Brain microvascular endothelial cell (primary cell): ENCODE measurements around the gene MZB1.
A peak's percentile ranks its signal among the peaks of the same experiment; 100 is the strongest.

Experiments
- DNase-seq: peaks from one replicate; pipeline ENCODE4 v3.0.0-alpha.2; 2020
- H3K27ac ChIP-seq: fragments of 250-450 bp; sonication (Bioruptor Pico); 2 replicates; pipeline ENCODE4 v1.5.1; 2020; ENCODE audit warnings: mild to moderate bottlenecking, moderate library complexity
- H3K27me3 ChIP-seq: fragments of 250-450 bp; sonication (Bioruptor Pico); replicated peaks from 2 replicates; pipeline ENCODE4 v1.5.1; 2020; ENCODE audit warnings: mild to moderate bottlenecking
- H3K36me3 ChIP-seq: fragments of 250-450 bp; sonication (Bioruptor Pico); replicated peaks from 2 replicates; pipeline ENCODE4 v1.5.1; 2020; ENCODE audit warnings: mild to moderate bottlenecking
- H3K4me3 ChIP-seq: 2 replicates; pipeline ENCODE4 v1.5.1; 2011; ENCODE audit warnings: low read depth, mild to moderate bottlenecking, control low read depth, low read length, moderate library complexity
- CTCF ChIP-seq: IDR thresholded peaks from 2 replicates; pipeline ENCODE4 v1.5.1; 2011; ENCODE audit warnings: low read depth, mild to moderate bottlenecking, moderate library complexity, low read length, control low read depth, inconsistent platforms; ENCODE audit errors: missing control alignments
- in situ Hi-C: cut with HindIII; loops from 2 replicates; pipeline ENCODE4 v1.10.0; 2017; ENCODE audit warnings: low sequenced_read_pairs, low pct_ligation_motif_present

MZB1 gene

GRCh38 chr5:139396691-139397090, 7.0 kb upstream of the MZB1 start:
- TF ChIP-seq CTCF: no peak
- Histone ChIP-seq H3K36me3 (no peaks in the 10 kb centered on the region), H3K27ac (no peak overlapping the region), H3K4me3 (no peak overlapping the region), H3K27me3 (peaks cover 4% of the 10 kb centered on the region)
- in situ Hi-C loops: no loop called here
- no peak for DNase-seq

GRCh38 chr5:139395844-139396640, 6.3 kb upstream of the MZB1 start:
- in situ Hi-C loops: no loop called here
- DNase-seq: no peak
- Histone ChIP-seq H3K27me3 (peaks cover 4% of the 10 kb centered on the region), H3K27ac (no peak overlapping the region), H3K36me3 (no peaks in the 10 kb centered on the region), H3K4me3 (no peak overlapping the region)
- TF ChIP-seq CTCF: no peak

GRCh38 chr5:139394654-139395566, 5.2 kb upstream of the MZB1 start, which contains the start of gene PROB1:
Gene PROB1, minus strand, starts transcription at chr5:139395104. Its CDS starts 23 bp downstream, at chr5:139395081.
- peaks cover 4% of the 10 kb centered on the region for H3K27me3 ChIP-seq
- H3K4me3 ChIP-seq: peak within 1 kb of the TSS; percentile 49
- no peaks in the 10 kb centered on the region for H3K36me3 ChIP-seq
- TF ChIP-seq CTCF: no peak
- H3K27ac ChIP-seq: no peak within 1 kb of the TSS
- in situ Hi-C loops: no loop called here
- DNase-seq: no peak

- DNase-seq: no peak
- no peak overlapping the region for H3K27ac ChIP-seq
- H3K4me3 ChIP-seq: peak overlapping the region; percentile 49
- H3K36me3 ChIP-seq: no peaks in the 10 kb centered on the region
- in situ Hi-C loops: no loop called here
- peaks cover 4% of the 10 kb centered on the region for H3K27me3 ChIP-seq
- TF ChIP-seq CTCF: peak; percentile 6
Observed at GRCh38 chr5:139394123-139394653, 4.5 kb upstream of the MZB1 start.

- Histone ChIP-seq H3K27ac (no peak overlapping the region), H3K27me3 (peaks cover 4% of the 10 kb centered on the region), H3K36me3 (no peaks in the 10 kb centered on the region), H3K4me3 (peak overlapping the region; percentile 49)
- TF ChIP-seq CTCF: no peak
- in situ Hi-C loops: no loop called here
- no peak for DNase-seq
Observed at GRCh38 chr5:139393497-139394122, 3.9 kb upstream of the MZB1 start.
